Activated CD4-positive, alpha-beta T cell treated with anti-CD3 and anti-CD28 coated beads for 48 hours (primary cell): ENCODE results near the gene ZNF616.
"Not testable (repeated sequence)": the region's sequence is repeated elsewhere in the genome, so short reads cannot be mapped to it uniquely, and the experiment has no call there.

Source experiments
- DNase-seq: peaks from one replicate; pipeline ENCODE4 v3.0.0-alpha.2; 2020

Gene ZNF616

GRCh38 chr19:52102782-52103181 is 37.0 kb downstream of the ZNF616 start:
- no peak for DNase-seq

GRCh38 chr19:52101866-52102562 is 37.7 kb downstream of the ZNF616 start:
- no peak for DNase-seq

GRCh38 chr19:52099497-52100138 is 40.1 kb downstream of the ZNF616 start:
- DNase-seq, result no peak

- DNase-seq, result not testable (repeated sequence)
These were observed 43.3 kb downstream of the ZNF616 start for GRCh38 chr19:52096416-52096815.

GRCh38 chr19:52095172-52096014 is 44.3 kb downstream of the ZNF616 start, which contains the start of gene ZNF841:
Gene ZNF841, minus strand, starts transcription at chr19:52095765. Its CDS starts 10,964 bp downstream, at chr19:52084801.
- DNase-seq, result peak; percentile 94

- peak; percentile 4 for DNase-seq
These were observed 45.1 kb downstream of the ZNF616 start for GRCh38 chr19:52094526-52095130.

GRCh38 chr19:52086481-52086880 is 53.3 kb downstream of the ZNF616 start:
- DNase-seq, result no peak

GRCh38 chr19:52070496-52070895 is 69.2 kb downstream of the ZNF616 start:
- no peak for DNase-seq

- DNase-seq, result no peak
These were observed 70.1 kb downstream of the ZNF616 start for GRCh38 chr19:52069653-52070052.

GRCh38 chr19:52066258-52066863 is 73.4 kb downstream of the ZNF616 start:
- DNase-seq, result no peak

- no peak for DNase-seq
These were observed 74.3 kb downstream of the ZNF616 start for GRCh38 chr19:52065399-52065798.
